DOHH2 (cell line): Measurements from ENCODE around the gene FALEC.
"Not testable (repeated sequence)": the region's sequence is repeated elsewhere in the genome, so short reads cannot be mapped to it uniquely, and the experiment has no call there.

Experiments used
- H3F3A ChIP-seq: fragments of 200-600 bp; sonication (generic), shearing (Covaris generic); 2 replicates; pipeline ENCODE4 v1.6.0; 2016; ENCODE audit warnings: antibody characterized with exemption, mild to moderate bottlenecking; ENCODE audit not compliant: control insufficient read depth, insufficient read depth
- H3K27ac ChIP-seq: fragments of 200-600 bp; sonication (generic); 2 replicates; pipeline ENCODE4 v1.5.1; 2014; ENCODE audit warnings: low read depth, mild to moderate bottlenecking, low read length, moderate library complexity
- H3K27me3 ChIP-seq: fragments of 200-600 bp; sonication (generic); 2 replicates; pipeline ENCODE4 v1.6.1; 2014; ENCODE audit warnings: mild to moderate bottlenecking, low read length, mixed read lengths; ENCODE audit not compliant: control insufficient read depth
- H3K36me3 ChIP-seq: fragments of 200-600 bp; sonication (generic); 2 replicates; pipeline ENCODE4 v1.6.1; 2014; ENCODE audit warnings: mild to moderate bottlenecking, low read length, moderate library complexity, mixed read lengths; ENCODE audit not compliant: control insufficient read depth
- H3K4me1 ChIP-seq: fragments of 200-600 bp; sonication (generic); 2 replicates; pipeline ENCODE4 v1.6.1; 2014; ENCODE audit warnings: mild to moderate bottlenecking, low read length, mixed read lengths; ENCODE audit not compliant: control insufficient read depth
- H3K4me2 ChIP-seq: fragments of 200-600 bp; sonication (generic); 2 replicates; pipeline ENCODE4 v1.6.0; 2014; ENCODE audit warnings: mild to moderate bottlenecking, low read length, moderate library complexity
- H3K4me3 ChIP-seq: fragments of 200-600 bp; sonication (generic); 2 replicates; pipeline ENCODE4 v1.5.1; 2014; ENCODE audit warnings: mild to moderate bottlenecking, low read length, mixed read lengths
- H3K79me2 ChIP-seq: fragments of 200-600 bp; sonication (generic); 2 replicates; pipeline ENCODE4 v1.6.1; 2014; ENCODE audit warnings: mild to moderate bottlenecking, low read length, mixed read lengths; ENCODE audit not compliant: control insufficient read depth
- H3K9me2 ChIP-seq: fragments of 200-600 bp; sonication (generic); replicated peaks from 2 replicates; pipeline ENCODE4 v1.6.1; 2014; ENCODE audit warnings: mild to moderate bottlenecking, low read length, mixed read lengths; ENCODE audit not compliant: control insufficient read depth
- H3K9me3 ChIP-seq: fragments of 200-600 bp; sonication (generic); 2 replicates; pipeline ENCODE4 v1.6.1; 2014; ENCODE audit warnings: antibody characterized with exemption, low read length, mixed read lengths; ENCODE audit not compliant: control insufficient read depth, insufficient read depth
- H4K20me1 ChIP-seq: fragments of 200-600 bp; sonication (generic); 2 replicates; pipeline ENCODE4 v1.6.0; 2014; ENCODE audit warnings: low read depth, mild to moderate bottlenecking, antibody characterized with exemption, low read length, moderate library complexity; ENCODE audit not compliant: control insufficient read depth, insufficient read depth
- EZH2phosphoT487 ChIP-seq: fragments of 200-600 bp; sonication (generic); IDR thresholded peaks from 2 replicates; pipeline ENCODE4 v1.6.1; 2017; ENCODE audit warnings: borderline replicate concordance, mild to moderate bottlenecking, antibody characterized with exemption, low read length, moderate library complexity, mixed read lengths
- TF ChIP-seq, protein P1 (sequence below): fragments of 200-600 bp; sonication (generic); IDR thresholded peaks from one replicate; pipeline ENCODE4 v1.5.1; 2014; ENCODE audit warnings: antibody characterized with exemption, mild to moderate bottlenecking, low read depth, low read length; ENCODE audit not compliant: poor library complexity, severe bottlenecking

The FALEC gene

DNA sequence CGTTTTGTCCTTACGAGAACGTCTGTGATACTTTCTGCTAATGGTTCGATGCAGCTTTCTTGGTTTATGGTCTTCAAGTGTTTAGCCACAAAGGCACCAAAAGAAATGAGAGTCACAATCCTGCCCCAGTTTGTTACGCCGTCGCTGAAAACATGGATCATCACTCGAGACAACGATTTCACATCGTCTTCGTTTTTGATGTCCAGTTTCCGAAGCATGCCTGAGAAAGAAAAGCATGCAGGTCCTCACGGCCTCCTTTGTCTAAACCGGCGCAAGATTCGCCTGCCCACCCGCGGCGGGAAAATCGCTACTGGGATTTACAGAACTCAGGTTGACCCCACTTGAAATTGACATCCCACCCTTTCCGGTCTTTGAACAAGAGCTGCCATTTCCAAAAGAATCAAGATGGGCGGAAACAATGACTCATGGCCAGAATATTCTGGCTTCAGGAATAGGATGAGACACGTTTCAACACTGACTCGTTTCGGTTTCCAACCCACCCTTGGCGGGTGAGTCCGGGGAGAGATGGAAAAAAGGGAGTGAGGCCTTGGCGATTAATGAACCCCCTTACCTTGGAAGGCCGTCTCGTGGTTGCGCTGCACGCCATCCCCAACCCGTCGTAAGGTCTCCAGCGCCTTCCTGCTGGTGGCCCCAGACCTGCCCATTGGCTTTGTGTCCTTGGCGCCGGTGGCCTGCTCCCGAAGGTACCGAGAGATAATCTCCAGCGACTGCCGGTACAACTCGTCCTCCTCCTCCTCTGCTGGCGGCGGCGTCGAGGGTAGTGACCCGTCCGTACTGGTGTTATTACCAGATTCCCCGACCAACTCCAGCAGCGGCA lies 62.9 kb downstream of the FALEC start:
- no peak for TF ChIP-seq EZH2phosphoT487
- TF ChIP-seq, protein P1, sequence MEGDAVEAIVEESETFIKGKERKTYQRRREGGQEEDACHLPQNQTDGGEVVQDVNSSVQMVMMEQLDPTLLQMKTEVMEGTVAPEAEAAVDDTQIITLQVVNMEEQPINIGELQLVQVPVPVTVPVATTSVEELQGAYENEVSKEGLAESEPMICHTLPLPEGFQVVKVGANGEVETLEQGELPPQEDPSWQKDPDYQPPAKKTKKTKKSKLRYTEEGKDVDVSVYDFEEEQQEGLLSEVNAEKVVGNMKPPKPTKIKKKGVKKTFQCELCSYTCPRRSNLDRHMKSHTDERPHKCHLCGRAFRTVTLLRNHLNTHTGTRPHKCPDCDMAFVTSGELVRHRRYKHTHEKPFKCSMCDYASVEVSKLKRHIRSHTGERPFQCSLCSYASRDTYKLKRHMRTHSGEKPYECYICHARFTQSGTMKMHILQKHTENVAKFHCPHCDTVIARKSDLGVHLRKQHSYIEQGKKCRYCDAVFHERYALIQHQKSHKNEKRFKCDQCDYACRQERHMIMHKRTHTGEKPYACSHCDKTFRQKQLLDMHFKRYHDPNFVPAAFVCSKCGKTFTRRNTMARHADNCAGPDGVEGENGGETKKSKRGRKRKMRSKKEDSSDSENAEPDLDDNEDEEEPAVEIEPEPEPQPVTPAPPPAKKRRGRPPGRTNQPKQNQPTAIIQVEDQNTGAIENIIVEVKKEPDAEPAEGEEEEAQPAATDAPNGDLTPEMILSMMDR = no peak
- Histone ChIP-seq H3K4me2 (peak overlapping the region; percentile 90), H3K79me2 (peaks cover 66% of the 10 kb centered on the region), H3K9me2 (no peaks in the 10 kb centered on the region), H3K9me3 (no peaks in the 10 kb centered on the region), H3K27ac (peak overlapping the region; percentile 79), H3K36me3 (peaks cover 60% of the 10 kb centered on the region), H3K4me1 (peaks cover 57% of the 10 kb centered on the region), H3K4me3 (peak overlapping the region; percentile 87), H3K27me3 (no peaks in the 10 kb centered on the region), H4K20me1 (peaks cover 45% of the 10 kb centered on the region), H3F3A (peaks cover 7% of the 10 kb centered on the region)

DNA sequence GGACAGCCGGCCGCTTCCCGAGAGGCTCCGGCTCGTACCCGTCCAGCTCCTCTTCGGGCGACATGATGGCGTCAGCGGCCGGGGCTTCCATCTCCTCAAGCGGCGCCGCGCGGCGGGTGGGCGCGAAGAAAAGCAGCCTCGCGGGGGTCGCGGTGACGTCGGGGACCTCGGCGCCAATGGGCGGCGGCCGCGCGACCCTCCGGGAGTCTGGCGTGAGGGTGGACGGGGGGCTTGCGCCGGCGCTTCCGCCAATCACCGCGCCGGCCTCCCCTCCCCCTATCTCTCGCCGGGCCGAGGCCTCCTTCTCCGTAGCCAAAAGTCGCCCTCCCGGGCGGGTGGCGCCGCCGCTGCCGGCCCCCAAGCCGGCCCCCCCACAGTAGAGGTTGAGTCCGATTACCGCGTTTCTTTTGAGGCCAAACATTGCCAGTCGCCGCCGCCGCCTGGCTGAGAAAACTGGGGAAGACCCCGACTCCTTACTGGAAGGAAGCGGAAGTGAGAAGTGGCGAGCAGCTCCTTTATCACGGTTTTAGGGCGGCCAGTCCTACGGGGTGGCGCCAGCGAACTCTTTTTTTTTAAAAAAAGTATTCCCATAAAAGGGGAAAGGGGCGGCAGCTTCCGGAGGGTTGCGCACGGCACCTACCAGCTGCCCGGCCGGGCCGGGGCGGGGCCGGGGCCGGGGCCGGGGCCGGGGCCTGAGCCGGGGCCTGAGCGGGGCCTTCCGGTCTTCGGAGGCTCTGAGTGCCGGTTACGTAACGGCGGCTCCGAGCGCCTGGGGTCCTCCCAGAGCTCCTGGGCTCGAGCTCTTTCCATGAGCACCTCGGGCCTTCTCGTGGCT lies 63.8 kb downstream of the FALEC start, which contains the start of gene MCL1:
Gene MCL1, minus strand, starts transcription at position 501 of the 835 bp plus-strand sequence. Its CDS starts 80 bp downstream, at position 421.
- Histone ChIP-seq H3K9me2 (no peaks in the 10 kb centered on the region), H4K20me1 (peaks cover 45% of the 10 kb centered on the region), H3K27me3 (no peaks in the 10 kb centered on the region), H3K9me3 (no peaks in the 10 kb centered on the region), H3K79me2 (peaks cover 60% of the 10 kb centered on the region), H3K4me3 (peak within 1 kb of the TSS; percentile 87), H3K4me1 (peaks cover 51% of the 10 kb centered on the region), H3K36me3 (peaks cover 53% of the 10 kb centered on the region), H3K27ac (peak within 1 kb of the TSS; percentile 79), H3F3A (peaks cover 4% of the 10 kb centered on the region), H3K4me2 (peak within 1 kb of the TSS; percentile 99)
- TF ChIP-seq EZH2phosphoT487 = no peak
- TF ChIP-seq, protein P1 = no peak

DNA sequence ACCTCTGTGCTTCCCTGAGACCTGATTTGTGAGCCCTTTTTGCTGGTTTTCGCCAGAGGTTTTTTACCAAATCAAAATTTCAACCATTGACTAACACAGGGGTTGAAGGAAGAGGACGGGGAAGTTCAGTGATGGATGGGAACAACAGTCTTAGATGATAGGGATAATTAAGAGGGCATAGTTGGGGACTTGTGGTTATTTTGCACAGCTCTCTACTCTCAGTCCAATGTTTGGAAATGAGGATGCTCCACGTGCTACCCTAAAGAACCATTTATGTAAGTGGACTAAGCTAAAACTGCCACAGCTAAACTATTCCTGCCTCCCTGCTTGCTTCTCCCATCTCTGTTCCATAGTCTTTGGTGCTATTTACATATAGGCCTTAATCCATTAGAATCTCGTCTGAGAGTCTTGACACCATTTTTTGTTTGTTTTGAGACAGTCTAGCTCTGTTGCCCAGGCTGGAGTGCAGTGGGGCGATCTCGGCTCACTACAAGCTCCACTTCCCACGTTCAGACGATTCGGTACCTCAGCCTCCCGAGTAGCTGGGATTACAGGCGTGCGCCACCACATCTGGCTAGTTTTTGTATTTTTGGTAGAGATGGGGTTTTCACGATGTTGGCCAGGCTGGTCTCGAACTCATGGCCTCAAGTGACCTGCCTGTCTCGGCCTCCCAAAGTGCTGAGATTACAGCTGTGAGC lies 64.5 kb downstream of the FALEC start:
- peaks cover 3% of the 10 kb centered on the region; the same call in 1 of the 2 replicates for H3F3A ChIP-seq

DNA sequence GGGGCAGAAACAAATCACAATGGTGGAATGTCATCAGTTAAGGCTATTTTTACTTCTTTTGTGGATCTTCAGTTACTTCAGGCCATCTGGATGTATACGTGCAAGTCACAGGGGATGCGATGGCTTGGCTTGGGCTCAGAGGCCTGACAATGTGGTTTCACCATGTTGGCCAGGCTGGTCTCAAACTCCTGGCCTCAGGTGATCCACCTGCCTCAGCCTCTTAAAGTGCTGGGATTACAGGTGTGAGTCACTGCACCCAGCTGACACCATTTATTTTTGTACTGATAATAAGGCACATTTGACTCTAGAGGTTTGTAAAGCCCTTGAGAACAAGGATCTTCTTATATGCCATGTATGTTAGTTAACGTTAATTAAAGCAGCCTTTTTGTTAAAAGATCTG lies 65.4 kb downstream of the FALEC start:
- H3F3A ChIP-seq, H3K27ac ChIP-seq, H3K9me3 ChIP-seq, H3K4me3 ChIP-seq, H3K9me2 ChIP-seq, H3K27me3 ChIP-seq: not testable (repeated sequence)
- peaks cover 34% of the 10 kb centered on the region for H3K4me1 ChIP-seq
- peaks cover 37% of the 10 kb centered on the region for H3K36me3 ChIP-seq
- peaks cover 43% of the 10 kb centered on the region for H3K79me2 ChIP-seq
- peak overlapping the region; percentile 18; the same call in 1 of the 2 replicates for H3K4me2 ChIP-seq
- peaks cover 28% of the 10 kb centered on the region for H4K20me1 ChIP-seq

More for the DNA sequence above, 64.5 kb downstream of the FALEC start:
- H3K79me2 ChIP-seq = peaks cover 52% of the 10 kb centered on the region
- H4K20me1 ChIP-seq = peaks cover 37% of the 10 kb centered on the region
- peaks cover 43% of the 10 kb centered on the region for H3K4me1 ChIP-seq
- H3K4me3 ChIP-seq = peak overlapping the region; percentile 87
- peaks cover 46% of the 10 kb centered on the region for H3K36me3 ChIP-seq
- peak overlapping the region; percentile 76 for H3K27ac ChIP-seq
- no peaks in the 10 kb centered on the region for H3K9me3 ChIP-seq
- H3K9me2 ChIP-seq = no peaks in the 10 kb centered on the region
- H3K4me2 ChIP-seq = peak overlapping the region; percentile 99
- H3K27me3 ChIP-seq = no peaks in the 10 kb centered on the region
- TF ChIP-seq, protein P1 = no peak
- no peak for TF ChIP-seq EZH2phosphoT487

DNA sequence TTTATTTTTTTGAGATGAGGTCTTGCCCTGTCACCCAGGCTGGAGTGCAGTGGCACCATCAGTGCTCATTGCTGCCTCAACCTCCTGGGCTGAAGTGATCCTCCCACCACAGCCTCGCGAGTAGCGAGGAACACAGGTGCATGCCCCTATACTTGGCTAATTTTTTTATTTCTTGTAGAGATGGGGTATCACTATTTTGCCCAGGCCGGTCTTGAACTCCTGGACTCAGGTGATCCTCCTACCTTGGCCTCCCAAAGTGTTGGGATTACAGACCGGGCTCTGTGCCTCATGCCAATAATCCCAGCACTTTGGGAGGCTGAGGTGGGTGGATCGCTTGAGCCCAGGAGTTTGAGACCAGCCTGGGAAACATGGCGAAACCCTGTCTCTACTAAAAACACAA lies 65.9 kb downstream of the FALEC start:
- not testable (repeated sequence) for H3K27me3 ChIP-seq, H3K27ac ChIP-seq, H3K9me3 ChIP-seq, H3K4me3 ChIP-seq, H3K9me2 ChIP-seq, H3F3A ChIP-seq
- Histone ChIP-seq H4K20me1 (peaks cover 25% of the 10 kb centered on the region), H3K79me2 (peaks cover 38% of the 10 kb centered on the region), H3K4me2 (peak overlapping the region; percentile 18; the same call in 1 of the 2 replicates), H3K4me1 (peaks cover 30% of the 10 kb centered on the region), H3K36me3 (peaks cover 32% of the 10 kb centered on the region)
